K562 (cell line): ENCODE measurements around the gene LRRK1. TPM values are rescaled to one million over a fixed set of nuclear protein-coding genes. Genes with fewer than 3 reads are reported as not detected.

ENCODE experiments used
- BRD9 ChIP-seq: fragments of 450-650 bp; IDR thresholded peaks from 2 replicates; pipeline ENCODE4 v1.6.1; 2018; ENCODE audit warnings: low read depth; ENCODE audit not compliant: partially characterized antibody
- C11orf30 ChIP-seq: fragments of 450-650 bp; IDR thresholded peaks from 2 replicates; pipeline ENCODE4 v1.6.1; 2016; ENCODE audit warnings: low read depth, mild to moderate bottlenecking
- CHD1 ChIP-seq: fragments of 200-600 bp; sonication (generic); IDR thresholded peaks from one replicate; pipeline ENCODE4 v1.6.1; 2012; ENCODE audit warnings: mild to moderate bottlenecking, moderate library complexity, low read length, inconsistent platforms
- FOXK2 ChIP-seq, 2 experiments: fragments of 450-650 bp; IDR thresholded peaks in 1 of 2; conservative IDR thresholded peaks in 1 of 2; 2 replicates each; pipeline ENCODE4 v1.6.1; 2016; ENCODE audit warnings: low read depth in 2 of 2, mild to moderate bottlenecking in 1 of 2
- GTF2F1 ChIP-seq: IDR thresholded peaks from 2 replicates; pipeline ENCODE4 v1.6.1; 2011; ENCODE audit warnings: low read depth, low read length, improper control_type of control experiment
- HIVEP1 ChIP-seq: fragments of 250-450 bp; sonication (Bioruptor Pico); IDR thresholded peaks from 2 replicates; pipeline ENCODE4 v1.4.0; 2020; ENCODE audit warnings: mild to moderate bottlenecking
- KLF1 ChIP-seq: fragments of 450-650 bp; IDR thresholded peaks from 2 replicates; pipeline ENCODE4 v1.6.1; 2016; ENCODE audit warnings: missing genetic modification characterization, missing compliant biosample characterization
- KLF13 ChIP-seq: fragments of 450-650 bp; IDR thresholded peaks from 2 replicates; pipeline ENCODE4 v1.6.1; 2016; ENCODE audit warnings: missing genetic modification characterization, low read depth, mild to moderate bottlenecking, missing compliant biosample characterization, moderate library complexity, borderline replicate concordance
- MAFG ChIP-seq: fragments of 450-650 bp; conservative IDR thresholded peaks from 2 replicates; pipeline ENCODE4 v1.6.1; 2016; ENCODE audit warnings: missing genetic modification characterization, missing compliant biosample characterization
- MCM5 ChIP-seq: fragments of 450-650 bp; IDR thresholded peaks from 2 replicates; pipeline ENCODE4 v1.6.1; 2016; ENCODE audit warnings: low read depth
- MIER1 ChIP-seq: fragments of 450-650 bp; IDR thresholded peaks from 2 replicates; pipeline ENCODE4 v1.6.1; 2016; ENCODE audit warnings: antibody characterized with exemption, mild to moderate bottlenecking, low read depth
- NEUROD1 ChIP-seq: fragments of 150-350 bp; IDR thresholded peaks from 2 replicates; pipeline ENCODE4 v1.6.1; 2014; ENCODE audit warnings: borderline replicate concordance, low read length, low read depth; ENCODE audit not compliant: partially characterized antibody
- NR3C1 ChIP-seq: sonication (generic); formaldehyde crosslinking; IDR thresholded peaks from 2 replicates; pipeline ENCODE4 v1.8.1; 2022; ENCODE audit warnings: missing genetic modification reagents
- PHB2 ChIP-seq: fragments of 450-650 bp; IDR thresholded peaks from 2 replicates; pipeline ENCODE4 v1.6.1; 2017; ENCODE audit warnings: low read depth
- POLR2G ChIP-seq: fragments of 200-400 bp; formaldehyde crosslinking; IDR thresholded peaks from 2 replicates; pipeline ENCODE4 v1.6.1; 2017; ENCODE audit warnings: low read depth, mild to moderate bottlenecking, antibody characterized with exemption, low read length, moderate library complexity
- PPARD ChIP-seq: fragments of 250-450 bp; sonication (Bioruptor Pico); IDR thresholded peaks from 2 replicates; pipeline ENCODE4 v1.8.0; 2022; ENCODE audit warnings: inconsistent platforms, mild to moderate bottlenecking, moderate library complexity
- SIN3A ChIP-seq, 2 experiments: fragments of 150-350 bp in 1 of 2; IDR thresholded peaks; 2 replicates each; pipeline ENCODE4 v1.6.1; 2011 to 2016; ENCODE audit warnings: borderline replicate concordance in 2 of 2, low read depth in 2 of 2, low read length in 2 of 2, mild to moderate bottlenecking in 2 of 2, moderate library complexity in 2 of 2; ENCODE audit not compliant: control insufficient read depth in 1 of 2
- SMC3 ChIP-seq: conservative IDR thresholded peaks from 2 replicates; pipeline ENCODE4 v1.6.1; 2011; ENCODE audit warnings: low read depth, low read length, improper control_type of control experiment; ENCODE audit not compliant: insufficient read depth
- TAF15 ChIP-seq: fragments of 200-400 bp; formaldehyde crosslinking; IDR thresholded peaks from 2 replicates; pipeline ENCODE4 v1.6.1; 2017; ENCODE audit warnings: mild to moderate bottlenecking, low read depth, low read length, moderate library complexity
- UBTF ChIP-seq, 2 experiments: IDR thresholded peaks; 2 replicates each; pipeline ENCODE4 v1.6.1; 2012; ENCODE audit warnings: improper control_type of control experiment in 2 of 2, low read depth in 2 of 2, low read length in 2 of 2, borderline replicate concordance in 1 of 2
- ZBTB43 ChIP-seq: sonication (generic); formaldehyde crosslinking; IDR thresholded peaks from 2 replicates; pipeline ENCODE4 v1.8.0; 2023; ENCODE audit warnings: mild to moderate bottlenecking, missing genetic modification reagents
- ZFP36 ChIP-seq: fragments of 150-350 bp; IDR thresholded peaks from 2 replicates; pipeline ENCODE4 v1.6.1; 2018; ENCODE audit warnings: low read length, low read depth; ENCODE audit not compliant: partially characterized antibody
- ZNF3 ChIP-seq: fragments of 250-450 bp; sonication (Bioruptor Pico); IDR thresholded peaks from 2 replicates; pipeline ENCODE4 v1.5.0; 2021; ENCODE audit warnings: mild to moderate bottlenecking, moderate library complexity
- ZNF583 ChIP-seq: fragments of 250-450 bp; sonication (Bioruptor Pico); IDR thresholded peaks from 2 replicates; pipeline ENCODE4 v1.4.0; 2020
- ZNF830 ChIP-seq: fragments of 250-450 bp; sonication (Bioruptor Pico); IDR thresholded peaks from 2 replicates; pipeline ENCODE4 v1.5.0; 2021; ENCODE audit warnings: mild to moderate bottlenecking
- polyA plus RNA-seq, 8 experiments: library from polyadenylated mRNA; depleted of rRNA in 4 of 8; stranded (reverse) in 5 of 8; unstranded in 3 of 8; fragments of >200 nt; fragmentation: Nextera tagmentation in 2 of 8; fragmentation: Illumina TruSeq in 1 of 8; extraction: Ambion mirVana in 2 of 8; extraction: Trizol in 1 of 8; gene quantifications; 2 replicates each; pipeline versions ENCODE4 v1.2.1 to v1.2.3, GENCODE V29; 2011 to 2014; ENCODE audit warnings: inconsistent platforms in 1 of 8, missing spikeins in 1 of 8
- total RNA-seq, 7 experiments: library from RNA; depleted of rRNA in 6 of 7; stranded (reverse); fragments of >200 nt in 6 of 7; fragmentation: Illumina TruSeq in 2 of 7; extraction: Trizol in 2 of 7; gene quantifications; 2 replicates each; pipeline versions ENCODE4 v1.2.1 to v1.2.3, GENCODE V29; 2011 to 2021; ENCODE audit warnings: low replicate concordance in 1 of 7

LRRK1 gene
- total and polyA plus RNA-seq, 9 of the 15 experiments (the other 6 are each of a cell fraction or from before 2014, with no cell fraction given), result 0.01 to 1.5 (median 0.11) TPM

DNA sequence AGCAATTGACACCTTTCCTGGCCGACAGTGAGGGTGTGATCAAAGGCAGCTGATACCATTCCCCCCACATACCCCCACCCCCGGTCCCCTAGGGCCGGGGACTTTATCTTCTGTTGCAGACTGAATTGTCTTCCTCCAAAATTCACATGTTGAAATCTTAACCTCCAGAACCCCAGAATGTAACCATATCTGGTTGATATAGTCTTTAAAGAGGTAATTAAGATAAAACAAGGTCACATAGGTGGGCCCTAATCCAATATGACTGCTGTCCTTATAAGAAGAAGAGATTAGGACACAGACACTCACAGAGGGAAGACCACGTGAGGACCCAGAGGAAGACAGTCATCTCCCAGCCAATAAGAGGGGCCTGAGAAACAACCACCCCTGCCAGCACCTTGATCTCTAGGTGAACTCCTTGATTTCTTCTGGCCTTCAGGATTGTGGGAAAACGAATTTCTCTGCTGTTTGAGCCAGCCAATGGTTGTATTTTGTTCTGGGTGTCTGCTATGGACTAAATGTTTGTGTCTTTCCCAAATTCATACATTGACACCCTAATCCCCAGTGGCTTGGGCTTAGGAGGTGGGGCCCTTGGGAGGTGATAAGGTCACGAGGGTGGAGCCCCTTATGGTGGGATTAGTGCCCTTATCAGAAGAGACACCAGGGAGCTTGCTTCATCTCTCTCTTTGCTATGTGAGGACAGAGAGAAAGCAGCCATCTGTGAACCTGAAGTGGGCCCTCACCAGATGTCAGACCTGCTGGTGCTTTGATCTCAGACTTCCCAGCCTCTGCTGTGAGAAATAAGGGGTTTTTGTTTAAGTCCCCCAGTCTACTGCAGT is 188.7 kb downstream of the LRRK1 start (continued):
- TF ChIP-seq CHD1, result no peak
- no peak for TF ChIP-seq C11orf30
- no peak for TF ChIP-seq NR3C1 (CRISPR knock-in tag)
- no peak for TF ChIP-seq POLR2G
- no peak for TF ChIP-seq MIER1
- TF ChIP-seq SIN3A (IDR thresholded peaks at IDR 0.05; ENCODE audit: borderline replicate concordance in 2 of 2, control insufficient read depth in 1 of 2, low read depth in 2 of 2, low read length in 2 of 2), result no peak
- no peak for TF ChIP-seq NEUROD1
- no peak for TF ChIP-seq UBTF (IDR thresholded peaks at IDR 0.05; ENCODE audit: borderline replicate concordance in 1 of 2, low read depth in 2 of 2, low read length in 2 of 2)
- peak; percentile 61 for TF ChIP-seq PHB2
- no peak for TF ChIP-seq BRD9
- TF ChIP-seq ZNF830 (CRISPR knock-in tag), result no peak
- TF ChIP-seq ZNF583 (CRISPR knock-in tag), result no peak
- no peak for TF ChIP-seq MCM5
- TF ChIP-seq HIVEP1, result no peak
- TF ChIP-seq SMC3, result no peak
- TF ChIP-seq ZBTB43 (CRISPR knock-in tag), result no peak
- no peak for TF ChIP-seq MAFG (tag)
- no peak for TF ChIP-seq FOXK2 (conservative IDR thresholded peaks at IDR 0.05 in 1 of 2, IDR thresholded peaks at IDR 0.05 in 1 of 2; ENCODE audit: low read depth in 2 of 2)
- no peak for TF ChIP-seq ZFP36
- TF ChIP-seq PPARD (CRISPR knock-in tag), result no peak
- no peak for TF ChIP-seq ZNF3 (CRISPR knock-in tag)
- no peak for TF ChIP-seq TAF15
- TF ChIP-seq KLF1, result no peak
- no peak for TF ChIP-seq KLF13
- TF ChIP-seq GTF2F1, result no peak
